ENCODE results near the gene TPK1.

DNA sequence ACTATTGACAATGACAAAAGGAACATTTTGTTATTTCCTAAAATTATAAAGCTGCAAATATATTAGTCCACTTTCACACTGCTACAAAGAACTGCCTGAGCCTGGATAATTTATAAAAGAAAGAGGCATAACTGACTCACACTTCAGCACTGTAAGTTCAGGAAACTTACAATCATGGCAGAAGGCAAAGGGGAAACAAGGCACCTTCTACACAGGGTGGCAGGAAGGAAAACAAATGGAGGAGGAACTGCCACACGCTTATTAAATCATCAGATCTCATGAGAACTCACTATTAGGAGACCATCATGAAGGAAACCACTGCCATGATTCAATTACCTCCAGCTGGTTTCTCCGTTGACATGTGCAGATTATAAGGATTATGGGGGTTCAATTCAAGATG is 203.1 kb downstream of the TPK1 start:
- TF ChIP-seq, protein P1, sequence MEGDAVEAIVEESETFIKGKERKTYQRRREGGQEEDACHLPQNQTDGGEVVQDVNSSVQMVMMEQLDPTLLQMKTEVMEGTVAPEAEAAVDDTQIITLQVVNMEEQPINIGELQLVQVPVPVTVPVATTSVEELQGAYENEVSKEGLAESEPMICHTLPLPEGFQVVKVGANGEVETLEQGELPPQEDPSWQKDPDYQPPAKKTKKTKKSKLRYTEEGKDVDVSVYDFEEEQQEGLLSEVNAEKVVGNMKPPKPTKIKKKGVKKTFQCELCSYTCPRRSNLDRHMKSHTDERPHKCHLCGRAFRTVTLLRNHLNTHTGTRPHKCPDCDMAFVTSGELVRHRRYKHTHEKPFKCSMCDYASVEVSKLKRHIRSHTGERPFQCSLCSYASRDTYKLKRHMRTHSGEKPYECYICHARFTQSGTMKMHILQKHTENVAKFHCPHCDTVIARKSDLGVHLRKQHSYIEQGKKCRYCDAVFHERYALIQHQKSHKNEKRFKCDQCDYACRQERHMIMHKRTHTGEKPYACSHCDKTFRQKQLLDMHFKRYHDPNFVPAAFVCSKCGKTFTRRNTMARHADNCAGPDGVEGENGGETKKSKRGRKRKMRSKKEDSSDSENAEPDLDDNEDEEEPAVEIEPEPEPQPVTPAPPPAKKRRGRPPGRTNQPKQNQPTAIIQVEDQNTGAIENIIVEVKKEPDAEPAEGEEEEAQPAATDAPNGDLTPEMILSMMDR (IDR thresholded peaks at IDR 0.05), result no peak
- TF ChIP-seq EZH2 (IDR thresholded peaks at IDR 0.05) (no peak), EZH2phosphoT487 (IDR thresholded peaks at IDR 0.05) (no peak)

All from neural progenitor cell (in vitro differentiated cells).